Activated T-cell treated with anti-CD3 and anti-CD28 coated beads, Interleukin-2, amount 50 U/mL, for 1 hour (primary cell): ENCODE results near the gene CDK18.

Experiments
- DNase-seq: peaks from one replicate; pipeline ENCODE4 v3.0.0-alpha.2; 2020

CDK18 gene

GRCh38 chr1:205506409-205507200 lies 2.1 kb downstream of the CDK18 start:
- no peak for DNase-seq

- DNase-seq: no peak
Observed at GRCh38 chr1:205508227-205508714, 3.8 kb downstream of the CDK18 start.

GRCh38 chr1:205510308-205510950 lies 6.0 kb downstream of the CDK18 start:
- no peak for DNase-seq

GRCh38 chr1:205510951-205511330 lies 6.5 kb downstream of the CDK18 start:
- DNase-seq: no peak

- DNase-seq: no peak
Observed at GRCh38 chr1:205512059-205513045, 7.9 kb downstream of the CDK18 start.

GRCh38 chr1:205513774-205514173 lies 9.3 kb downstream of the CDK18 start:
- no peak for DNase-seq

GRCh38 chr1:205514211-205515142 lies 10.0 kb downstream of the CDK18 start:
- DNase-seq: no peak

GRCh38 chr1:205515781-205516253 lies 11.3 kb downstream of the CDK18 start:
- no peak for DNase-seq

- no peak for DNase-seq
Observed at GRCh38 chr1:205516362-205516761, 11.9 kb downstream of the CDK18 start.

GRCh38 chr1:205517288-205517687 lies 12.8 kb downstream of the CDK18 start:
- DNase-seq: no peak

GRCh38 chr1:205517763-205518162 lies 13.3 kb downstream of the CDK18 start:
- DNase-seq: no peak

- DNase-seq: no peak
Observed at GRCh38 chr1:205518661-205519540, 14.4 kb downstream of the CDK18 start.

- DNase-seq: no peak
Observed at GRCh38 chr1:205519541-205520131, 15.2 kb downstream of the CDK18 start.

- no peak for DNase-seq
Observed at GRCh38 chr1:205520709-205521108, 16.2 kb downstream of the CDK18 start.

GRCh38 chr1:205521686-205522085 lies 17.2 kb downstream of the CDK18 start:
- no peak for DNase-seq

- no peak for DNase-seq
Observed at GRCh38 chr1:205522692-205523091, 18.2 kb downstream of the CDK18 start.

- no peak for DNase-seq
Observed at GRCh38 chr1:205523261-205523890, 18.9 kb downstream of the CDK18 start.

GRCh38 chr1:205523891-205524793 lies 19.7 kb downstream of the CDK18 start:
- DNase-seq: peak; percentile 77

- no peak for DNase-seq
Observed at GRCh38 chr1:205524794-205525101, 20.3 kb downstream of the CDK18 start.
